DND-41 (cell line): ENCODE data around the gene U2SURP.

Experiments
- CTCF ChIP-seq: IDR thresholded peaks from 2 replicates; pipeline ENCODE4 v1.5.1; 2012; ENCODE audit warnings: borderline replicate concordance, low read length, moderate library complexity, mild to moderate bottlenecking; ENCODE audit not compliant: poor library complexity, severe bottlenecking; ENCODE audit errors: extremely low read depth
- EZH2 ChIP-seq: IDR thresholded peaks from 3 replicates; pipeline ENCODE4 v1.6.1; 2012; ENCODE audit warnings: borderline replicate concordance, low read depth, mild to moderate bottlenecking, moderate library complexity, low read length, inconsistent platforms; ENCODE audit not compliant: severe bottlenecking

- TF ChIP-seq CTCF = no peak
- no peak for TF ChIP-seq EZH2
Measured at GRCh38 chr3:143045639-143046038, 44.3 kb downstream of the U2SURP start.
